Measurements from ENCODE around the gene UBAC2.

DNA sequence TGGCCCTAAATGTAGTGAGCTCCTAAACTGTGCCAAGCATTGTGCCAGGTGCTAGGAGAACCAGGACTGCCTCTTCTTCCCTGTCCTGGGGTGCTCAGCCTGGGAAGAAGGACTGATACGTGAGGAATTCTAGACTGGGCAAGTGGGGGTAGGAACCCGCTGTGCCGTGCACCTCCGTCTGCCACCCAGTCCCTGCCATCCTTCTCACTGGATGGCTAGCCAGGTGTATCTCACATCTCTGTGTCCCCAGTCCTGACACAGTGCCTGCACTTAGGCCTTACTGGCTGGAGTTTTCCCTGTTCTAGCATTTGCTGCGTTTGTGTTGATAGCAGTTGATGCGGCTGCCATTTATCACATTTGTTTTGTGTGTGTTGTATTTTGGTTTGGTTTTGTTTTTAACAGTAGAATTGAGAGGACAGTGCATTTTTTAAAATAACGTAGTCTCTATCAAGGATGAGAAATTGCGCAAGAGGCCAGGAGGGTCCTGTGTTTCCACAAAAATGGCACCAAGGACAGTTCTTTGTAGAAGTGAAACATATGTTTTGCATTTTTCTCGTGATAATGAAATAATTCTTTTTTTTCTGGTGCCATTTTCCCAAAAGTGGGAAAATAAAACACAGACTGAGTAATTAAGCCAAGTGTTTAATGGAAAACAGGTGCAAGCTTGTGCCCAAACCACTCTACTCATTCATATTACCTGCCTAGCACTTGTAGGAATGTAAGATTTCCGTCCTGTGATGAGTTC is 111.3 kb downstream of the UBAC2 start:
- no peak for TF ChIP-seq POLR2AphosphoS5 (IDR thresholded peaks at IDR 0.05; ENCODE audit: low read depth, low read length)
- TF ChIP-seq TAF1 (IDR thresholded peaks at IDR 0.05; ENCODE audit: low read depth, low read length), result no peak
- TF ChIP-seq POU2F2 (IDR thresholded peaks at IDR 0.05; ENCODE audit: low read depth, low read length), result no peak
